Cardiac muscle cell (in vitro differentiated cells and primary cell): ENCODE results near the gene AKAP8. TPM values are rescaled to one million over a fixed set of nuclear protein-coding genes. Genes with fewer than 3 reads are reported as not detected.
"Not testable (repeated sequence)": the region's sequence is repeated elsewhere in the genome, so short reads cannot be mapped to it uniquely, and the experiment has no call there.

Source experiments
- DNase-seq, 2 donors: peaks; one replicate each; pipeline versions ENCODE4 v3.0.0 to v3.0.0-alpha.2; 2010 to 2017; ENCODE audit warnings: low read depth in 1 of 2, low spot score in 1 of 2
- H3K27ac ChIP-seq: fragments of 200-600 bp; sonication (generic); 2 replicates; pipeline ENCODE4 v1.5.1; 2016
- H3K27me3 ChIP-seq: fragments of 200-600 bp; sonication (generic); 2 replicates; pipeline ENCODE4 v1.6.0; 2016; ENCODE audit warnings: control low read depth
- H3K36me3 ChIP-seq: fragments of 200-600 bp; sonication (generic); 2 replicates; pipeline ENCODE4 v1.5.1; 2016; ENCODE audit warnings: control low read depth
- H3K4me1 ChIP-seq: fragments of 200-600 bp; sonication (generic); 2 replicates; pipeline ENCODE4 v1.8.1; 2017; ENCODE audit warnings: low read depth, mild to moderate bottlenecking, mixed run types
- H3K4me3 ChIP-seq: fragments of 200-600 bp; sonication (generic); 2 replicates; pipeline ENCODE4 v1.5.1; 2016; ENCODE audit warnings: mild to moderate bottlenecking
- H3K9me3 ChIP-seq: fragments of 200-600 bp; sonication (generic); 2 replicates; pipeline ENCODE4 v1.5.1; 2017; ENCODE audit warnings: low read depth, mild to moderate bottlenecking, control low read depth
- CTCF ChIP-seq: IDR thresholded peaks from 2 replicates; pipeline ENCODE4 v1.5.1; 2012; ENCODE audit warnings: low read depth, mild to moderate bottlenecking, low read length
- polyA plus RNA-seq: library from polyadenylated mRNA; unstranded; fragments of >200 nt; fragmentation: Nextera tagmentation; extraction: Ambion mirVana; gene quantifications from 2 replicates; pipeline ENCODE4 v1.2.1, GENCODE V29; 2016
- total RNA-seq: library from RNA; depleted of rRNA; stranded (reverse); fragments of >200 nt; gene quantifications from 2 replicates; pipeline ENCODE4 v1.2.3, GENCODE V29; 2016

AKAP8 gene
- total and polyA plus RNA-seq, 2 experiments from 2014 or later = 17.8 to 34.5 TPM

- no peak for DNase-seq
- no peaks in the 10 kb centered on the region for H3K27me3 ChIP-seq
- TF ChIP-seq CTCF = no peak
Observed at GRCh38 chr19:15354566-15355296, 24.9 kb downstream of the AKAP8 start.

GRCh38 chr19:15353908-15354307, 25.7 kb downstream of the AKAP8 start:
- no peak for TF ChIP-seq CTCF
- no peaks in the 10 kb centered on the region for H3K4me1 ChIP-seq
- DNase-seq = no peak

More at GRCh38 chr19:15354566-15355296, 24.9 kb downstream of the AKAP8 start:
- Histone ChIP-seq H3K36me3 (peaks cover 27% of the 10 kb centered on the region), H3K9me3 (no peaks in the 10 kb centered on the region), H3K4me3 (no peak overlapping the region), H3K27ac (peak overlapping the region; percentile 30), H3K4me1 (no peaks in the 10 kb centered on the region)

GRCh38 chr19:15352535-15352934, 27.1 kb downstream of the AKAP8 start:
- not testable (repeated sequence) for DNase-seq

More at GRCh38 chr19:15353908-15354307, 25.7 kb downstream of the AKAP8 start:
- Histone ChIP-seq H3K36me3 (peaks cover 22% of the 10 kb centered on the region), H3K27me3 (no peaks in the 10 kb centered on the region), H3K9me3 (no peaks in the 10 kb centered on the region), H3K27ac (no peak overlapping the region), H3K4me3 (no peak overlapping the region)

GRCh38 chr19:15341328-15341727, 38.3 kb downstream of the AKAP8 start:
- not testable (repeated sequence) for H3K9me3 ChIP-seq, H3K4me3 ChIP-seq, H3K27ac ChIP-seq, H3K4me1 ChIP-seq, H3K27me3 ChIP-seq, DNase-seq, H3K36me3 ChIP-seq

More at GRCh38 chr19:15352535-15352934, 27.1 kb downstream of the AKAP8 start:
- peaks cover 12% of the 10 kb centered on the region for H3K36me3 ChIP-seq
- H3K4me3 ChIP-seq, H3K27me3 ChIP-seq, H3K27ac ChIP-seq, H3K4me1 ChIP-seq, H3K9me3 ChIP-seq: not testable (repeated sequence)

- Histone ChIP-seq H3K4me3 (no peak overlapping the region), H3K4me1 (peaks cover 8% of the 10 kb centered on the region), H3K27ac (no peak overlapping the region), H3K27me3 (no peaks in the 10 kb centered on the region), H3K9me3 (no peaks in the 10 kb centered on the region), H3K36me3 (peaks cover under 1% of the 10 kb centered on the region)
- no peak for TF ChIP-seq CTCF
- no peak for DNase-seq
Observed at GRCh38 chr19:15340086-15340485, 39.5 kb downstream of the AKAP8 start.

GRCh38 chr19:15337202-15337601, 42.4 kb downstream of the AKAP8 start:
- Histone ChIP-seq H3K27me3 (no peaks in the 10 kb centered on the region), H3K9me3 (no peaks in the 10 kb centered on the region), H3K4me1 (peaks cover 8% of the 10 kb centered on the region), H3K36me3 (no peaks in the 10 kb centered on the region), H3K27ac (no peak overlapping the region), H3K4me3 (no peak overlapping the region)
- TF ChIP-seq CTCF = no peak
- DNase-seq = peak in 1 of 2 donors; percentile 38

GRCh38 chr19:15335992-15336391, 43.6 kb downstream of the AKAP8 start:
- H3K36me3 ChIP-seq, H3K9me3 ChIP-seq, H3K4me1 ChIP-seq, H3K27me3 ChIP-seq, H3K4me3 ChIP-seq, H3K27ac ChIP-seq: not testable (repeated sequence)
- DNase-seq = peak in 1 of 2 donors; percentile 26
